Measurements from ENCODE around the gene IQCF2.
"Not testable (repeated sequence)": the region's sequence is repeated elsewhere in the genome, so short reads cannot be mapped to it uniquely, and the experiment has no call there.

The IQCF2 gene

DNA sequence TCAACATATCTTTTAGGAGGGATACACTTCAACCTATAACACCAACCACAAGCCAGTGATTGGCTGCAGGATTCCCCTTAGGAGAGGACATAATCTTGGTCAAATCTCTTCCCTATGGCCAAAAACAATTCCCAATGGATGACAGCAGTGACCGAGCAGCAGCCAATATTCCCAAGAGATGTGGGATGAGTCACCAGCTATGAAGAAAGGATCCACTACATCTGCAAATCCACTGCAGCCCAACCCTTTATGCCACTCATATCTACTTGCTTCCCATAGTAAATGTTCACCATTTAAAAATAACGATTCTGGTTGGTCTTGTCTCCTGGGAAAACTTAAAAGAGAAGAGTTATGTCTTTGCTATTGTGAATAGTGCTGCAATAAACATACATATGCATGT lies 18.5 kb downstream of the IQCF2 start:
- no peak for DNase-seq

DNA sequence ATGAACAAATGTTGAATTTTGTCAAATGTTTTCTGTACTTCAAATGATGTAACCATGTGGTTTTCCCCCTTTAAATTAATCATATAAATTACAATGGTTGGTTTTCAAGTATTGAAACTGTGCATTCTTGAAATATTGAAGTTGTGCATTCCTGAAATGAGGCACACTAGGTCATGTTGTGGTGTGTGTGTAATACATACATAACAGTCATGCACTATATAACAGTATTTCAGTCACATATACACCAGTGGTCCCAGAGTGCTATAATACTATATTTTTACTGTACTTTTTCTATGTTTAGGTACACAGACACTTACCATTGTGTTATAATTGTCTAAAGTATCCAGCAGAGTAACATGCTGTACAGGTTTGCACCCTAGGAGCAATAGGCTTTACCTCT lies 25.0 kb downstream of the IQCF2 start:
- no peak for DNase-seq

DNA sequence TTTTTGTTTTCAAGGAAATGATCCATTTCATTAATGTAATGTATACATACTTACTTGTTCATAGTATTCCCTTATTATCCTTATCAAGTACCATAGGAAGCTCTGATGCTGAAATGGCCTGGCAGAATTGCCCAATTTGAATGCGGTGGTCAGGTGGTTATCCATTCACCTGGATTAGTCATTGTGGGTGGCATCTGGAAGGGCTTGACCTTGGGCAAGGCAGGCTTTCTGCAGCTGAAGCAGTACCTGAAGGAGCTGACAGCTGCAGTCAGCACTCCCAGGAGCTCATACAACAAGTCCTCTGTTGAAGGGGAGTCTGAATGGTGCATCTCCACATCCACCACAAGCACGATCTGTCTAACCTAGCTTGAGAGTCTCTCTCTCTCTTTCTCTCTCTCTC lies 26.2 kb downstream of the IQCF2 start:
- DNase-seq: no peak

DNA sequence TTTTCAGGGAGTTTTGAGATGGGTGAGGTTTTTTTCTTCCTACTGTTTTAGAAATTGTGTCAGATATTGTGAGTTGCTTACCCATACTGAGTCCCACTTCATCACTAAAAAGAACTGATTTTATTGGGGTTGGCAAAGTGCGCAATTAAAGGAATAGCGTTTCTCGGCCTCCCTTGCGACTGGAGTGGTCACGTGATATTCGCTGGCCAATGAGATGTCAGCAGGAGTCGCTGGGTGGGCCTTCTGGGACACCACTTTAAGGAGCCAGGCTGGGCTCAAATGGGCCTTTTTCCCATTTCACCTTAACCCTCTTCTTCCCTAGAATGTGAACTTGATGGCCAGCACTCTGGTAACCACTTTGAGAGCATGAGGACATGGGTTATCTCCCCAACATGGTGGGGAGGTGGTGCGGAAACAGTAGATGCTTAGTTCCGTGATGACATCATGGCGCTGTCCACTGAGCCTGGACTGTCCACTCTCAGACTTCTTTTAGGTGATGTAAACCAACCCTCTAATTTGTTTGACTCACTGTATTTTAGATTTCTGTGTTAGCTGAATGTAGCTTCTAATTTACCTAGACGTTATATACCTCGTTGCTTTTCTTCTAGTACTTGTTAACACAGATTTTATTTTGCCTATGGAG lies 27.2 kb downstream of the IQCF2 start:
- no peak for DNase-seq

DNA sequence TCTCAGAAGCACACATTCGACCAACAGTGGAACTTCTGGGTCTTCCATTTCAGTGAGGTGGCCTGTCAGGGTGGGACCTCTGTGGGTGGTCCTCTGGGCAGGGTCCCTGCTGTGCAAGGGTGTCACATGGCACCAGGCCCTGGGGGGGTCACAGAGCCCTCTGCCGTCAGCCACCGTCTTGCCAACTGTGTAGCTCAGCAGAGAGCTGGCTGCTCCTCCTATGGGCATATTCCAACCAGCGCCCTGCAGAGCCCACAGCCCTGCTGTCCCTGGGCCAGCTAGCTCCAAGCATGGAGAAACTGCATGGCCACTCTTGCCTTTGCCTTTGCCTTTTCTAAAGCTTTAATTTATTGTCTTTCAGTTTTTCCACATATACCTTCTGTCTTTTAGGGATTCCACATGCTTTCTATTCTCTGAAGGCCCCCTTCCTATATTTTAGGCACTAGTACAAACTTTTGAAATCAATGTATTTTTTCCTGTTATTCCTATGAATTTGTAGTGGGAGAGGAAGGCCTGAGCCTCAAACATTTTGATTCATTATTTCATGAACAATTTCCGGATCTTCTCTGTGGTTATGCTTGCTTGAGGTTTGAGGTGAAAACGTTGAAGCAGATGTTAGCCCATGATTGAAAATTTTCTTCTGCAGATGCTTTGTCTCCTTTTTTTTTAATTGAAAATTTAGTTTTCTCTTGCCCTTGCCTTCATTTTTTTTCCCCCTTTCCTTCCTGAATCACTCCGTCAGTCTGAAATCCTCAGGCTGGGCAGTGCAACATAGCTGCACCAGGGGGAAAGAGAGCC lies 30.0 kb downstream of the IQCF2 start:
- no peak for DNase-seq

DNA sequence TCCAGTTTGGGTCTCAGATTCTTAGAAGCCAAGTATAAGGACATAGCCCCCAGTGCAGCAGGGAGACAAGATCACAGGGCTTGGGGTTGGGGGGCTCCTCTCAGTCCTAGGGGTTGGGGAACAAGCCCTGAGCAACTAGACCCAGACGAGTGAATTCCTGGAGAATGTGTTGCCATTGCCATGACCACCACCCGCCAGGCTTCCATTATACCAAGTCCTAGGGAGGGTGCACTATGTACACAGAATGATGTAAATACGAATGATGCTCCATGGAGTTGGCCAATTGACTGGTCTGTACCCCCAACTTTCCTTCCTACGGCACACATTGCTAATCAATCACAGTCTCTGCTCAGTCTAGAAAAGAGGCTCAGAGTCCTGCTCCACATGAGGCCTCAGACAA lies 33.0 kb downstream of the IQCF2 start:
- no peak for DNase-seq

DNA sequence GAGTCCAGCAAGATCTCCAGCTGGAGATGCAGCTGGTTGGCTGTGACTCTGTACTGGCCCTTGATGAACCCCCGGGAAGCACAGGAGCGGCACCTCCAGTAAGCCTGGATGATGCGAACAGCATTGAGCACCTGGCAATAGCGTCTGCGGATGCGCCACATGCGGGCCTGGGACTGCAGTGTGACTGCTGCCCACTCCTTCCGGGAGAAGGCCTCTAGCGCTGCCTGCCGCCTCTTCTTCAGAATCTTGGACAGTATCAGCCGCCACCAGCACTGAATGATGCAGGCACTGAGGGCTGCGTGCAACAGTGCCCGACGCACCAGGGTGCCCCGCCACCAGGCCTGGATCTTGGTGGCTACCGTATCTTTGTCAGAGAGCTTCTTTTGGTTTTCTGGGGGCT lies 33.5 kb downstream of the IQCF2 start:
- no peak for DNase-seq

DNA sequence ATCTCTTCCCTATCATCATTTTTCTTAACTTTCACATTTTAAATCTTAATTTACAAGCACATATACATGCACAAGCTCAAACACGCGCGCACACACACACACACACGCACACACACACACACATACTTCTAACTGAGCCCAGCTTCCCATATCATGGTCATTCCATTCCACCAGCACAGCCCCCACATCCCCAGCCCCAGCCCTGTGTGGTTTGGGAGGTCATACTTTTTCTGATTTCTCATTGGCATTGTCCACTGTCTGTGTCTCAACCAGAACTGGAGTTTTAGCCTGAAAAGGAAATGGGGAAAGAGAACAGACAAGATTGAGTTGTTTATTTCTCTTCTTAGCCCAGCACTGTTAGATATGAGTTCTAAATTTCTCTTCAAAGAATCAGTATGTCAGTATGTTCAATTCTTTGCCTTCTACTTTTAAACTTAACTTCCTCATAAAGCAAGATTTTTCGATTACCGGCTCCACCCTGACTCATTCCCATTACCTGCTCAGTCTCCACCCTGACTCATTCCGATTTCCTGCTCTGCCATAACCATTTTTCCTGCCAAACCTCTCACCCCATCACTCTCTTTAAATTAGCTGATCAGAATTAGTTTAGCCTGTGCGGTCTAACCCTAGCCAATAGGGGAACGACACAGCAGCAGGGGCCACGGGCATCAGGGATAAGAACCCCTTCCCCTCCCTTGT lies 35.3 kb downstream of the IQCF2 start:
- no peak for DNase-seq

DNA sequence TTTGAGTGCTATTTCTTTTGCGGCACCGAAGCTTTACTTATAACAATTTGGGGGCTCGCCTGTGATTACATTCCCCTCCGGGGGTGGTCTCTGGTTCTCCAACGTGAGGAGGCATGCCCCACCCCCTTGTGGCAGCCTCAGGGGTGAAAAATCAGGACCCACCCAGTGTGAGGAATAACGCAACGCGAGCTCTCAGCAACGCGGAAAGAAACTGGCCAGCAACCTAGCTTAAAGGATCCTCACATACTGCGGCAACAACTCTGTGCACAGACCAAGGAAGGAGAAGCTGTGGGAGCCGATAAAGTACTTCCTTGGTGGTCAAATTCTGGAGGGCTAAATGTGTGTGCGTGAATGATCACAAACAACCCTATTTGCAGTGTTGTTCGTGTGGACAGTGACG lies 36.0 kb downstream of the IQCF2 start:
- DNase-seq: no peak

DNA sequence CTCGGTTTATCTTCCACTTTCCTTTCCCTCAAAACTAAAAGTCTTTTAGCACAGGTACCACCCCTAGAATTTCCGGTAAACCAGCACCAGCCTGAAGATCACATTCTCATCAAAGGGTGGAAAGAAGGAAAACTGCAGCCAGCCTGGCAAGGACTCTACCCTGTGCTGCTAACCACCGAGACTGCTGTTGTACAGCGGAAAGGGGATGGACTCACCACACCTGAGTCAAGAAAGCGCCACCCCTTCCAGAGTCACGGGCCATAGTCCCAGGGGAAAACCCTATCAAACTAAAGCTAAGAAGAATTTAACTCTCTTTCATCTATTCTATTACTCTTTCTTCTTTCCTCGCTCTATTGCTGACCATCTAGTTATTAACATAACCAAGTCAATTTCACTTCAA lies 38.6 kb downstream of the IQCF2 start:
- DNase-seq: not testable (repeated sequence)

DNA sequence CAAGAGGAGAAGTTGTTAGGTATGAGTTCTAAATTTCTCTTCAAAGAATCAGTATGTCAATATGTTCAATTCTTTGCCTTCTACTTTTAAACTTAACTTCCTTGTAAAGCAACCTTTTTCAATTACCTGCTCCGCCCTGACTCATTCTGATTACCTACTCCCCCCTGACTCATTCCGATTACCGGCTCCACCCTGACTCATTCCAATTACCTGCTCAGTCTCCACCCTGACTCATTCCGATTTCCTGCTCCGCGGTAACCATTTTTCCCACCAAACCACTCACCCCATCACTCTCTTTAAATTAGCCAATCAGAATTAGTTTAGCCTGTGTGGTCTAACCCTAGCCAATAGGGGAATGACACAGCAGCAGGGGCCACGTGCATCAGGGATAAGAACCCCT lies 40.9 kb downstream of the IQCF2 start:
- DNase-seq: not testable (repeated sequence)

DNA sequence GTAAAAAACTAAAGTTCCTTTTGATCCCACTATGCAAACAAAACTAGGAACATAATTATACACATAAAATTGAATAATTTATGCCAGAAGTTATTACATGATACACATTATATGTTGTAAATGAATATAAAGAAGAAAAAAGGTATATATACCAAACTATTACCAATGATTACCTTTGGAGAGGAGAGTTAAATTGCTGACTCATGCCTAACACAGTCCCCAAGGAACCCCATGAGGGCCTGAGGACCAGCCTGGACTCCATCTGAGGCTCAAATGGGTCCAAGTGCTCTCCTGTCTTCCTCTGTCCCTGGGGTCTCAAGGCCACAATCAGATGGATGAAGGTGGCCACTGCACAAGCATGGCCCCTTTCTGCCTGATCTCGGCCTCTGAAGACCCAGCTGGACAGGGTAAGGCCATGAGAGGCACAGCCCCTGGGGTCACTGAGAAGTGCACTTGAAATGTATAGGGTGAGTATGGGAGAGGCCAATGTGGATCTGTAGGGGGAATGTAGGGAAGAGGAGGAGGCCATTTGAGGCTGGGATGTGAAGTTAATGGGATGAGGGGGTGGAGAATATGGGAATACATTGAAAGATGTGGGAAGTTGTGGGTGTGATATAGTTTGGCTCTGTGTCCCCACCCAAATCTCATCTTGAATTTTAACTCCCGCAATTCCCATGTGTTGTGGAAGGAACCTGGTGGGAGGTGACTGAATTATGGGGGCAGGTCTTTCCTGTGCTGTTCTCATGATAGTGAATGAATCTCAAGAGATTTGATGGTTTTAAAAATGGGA lies 42.8 kb downstream of the IQCF2 start:
- no peak for DNase-seq

DNA sequence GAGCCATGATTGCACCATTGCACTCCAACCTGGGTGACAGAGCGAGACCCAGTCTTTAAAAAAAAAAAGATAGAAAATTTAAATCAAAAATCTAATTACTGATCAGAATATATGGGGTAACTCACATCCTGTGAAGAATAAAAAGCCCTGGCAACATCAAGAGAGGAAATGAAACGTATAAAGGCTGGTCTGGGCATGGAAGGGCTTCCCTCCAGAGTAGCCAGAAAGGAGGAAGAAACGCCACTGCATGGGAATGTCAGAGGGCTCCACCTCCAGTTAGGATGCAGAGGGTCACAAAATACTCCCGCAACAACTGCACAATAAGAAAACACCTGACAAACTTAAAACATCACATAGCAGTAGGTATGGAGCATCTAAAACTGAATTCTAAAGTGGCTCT lies 46.6 kb downstream of the IQCF2 start:
- no peak for DNase-seq

All from effector CD4-positive, alpha-beta T cell (primary cell).